ENCODE data around the gene EIF5A.

The EIF5A gene

DNA sequence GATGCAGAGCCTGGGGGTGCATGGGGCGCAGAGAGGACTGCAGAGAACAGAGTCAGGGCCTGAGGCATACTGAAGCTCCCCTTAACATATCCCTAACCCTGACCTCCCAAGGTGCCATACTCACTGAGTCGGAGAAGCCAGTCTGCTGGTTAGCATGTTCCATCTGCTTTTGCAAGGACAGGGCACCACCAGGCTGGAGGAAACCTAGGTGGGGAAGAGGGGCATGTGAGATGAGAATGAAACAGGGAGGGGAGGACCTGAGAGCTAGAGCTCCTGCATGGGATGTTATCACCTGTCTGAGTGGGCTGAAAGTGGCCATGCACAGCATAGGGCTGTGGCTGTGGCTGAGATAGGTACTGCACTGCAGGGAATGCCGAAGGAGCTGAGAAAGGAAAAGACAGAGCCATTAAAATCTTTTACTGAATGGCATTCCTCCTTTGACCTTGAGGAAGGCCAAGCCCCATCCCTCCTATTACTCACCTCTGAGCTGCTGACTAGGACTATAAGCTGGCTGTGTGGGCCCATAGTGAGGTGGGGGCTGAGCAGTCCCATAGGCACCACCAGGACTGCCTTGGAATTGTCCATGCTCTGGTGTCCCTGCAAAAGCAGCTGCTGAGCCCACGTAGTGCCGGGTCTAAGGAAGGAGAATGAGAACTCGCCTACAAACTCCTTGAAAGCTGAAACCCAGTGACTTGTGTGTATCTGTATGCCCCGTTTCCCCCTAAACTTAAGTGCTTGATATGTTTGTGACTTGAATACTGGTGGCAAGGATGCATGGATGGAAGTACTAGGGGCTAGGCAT, 5.9 kb downstream of the EIF5A start:
- DNase-seq (ENCODE audit: low read depth in 2 of 2) = no peak

- DNase-seq (ENCODE audit: low read depth in 2 of 2) = no peak
These were observed 6.7 kb downstream of the EIF5A start for GRCh38 chr17:7313890-7314718.

DNA sequence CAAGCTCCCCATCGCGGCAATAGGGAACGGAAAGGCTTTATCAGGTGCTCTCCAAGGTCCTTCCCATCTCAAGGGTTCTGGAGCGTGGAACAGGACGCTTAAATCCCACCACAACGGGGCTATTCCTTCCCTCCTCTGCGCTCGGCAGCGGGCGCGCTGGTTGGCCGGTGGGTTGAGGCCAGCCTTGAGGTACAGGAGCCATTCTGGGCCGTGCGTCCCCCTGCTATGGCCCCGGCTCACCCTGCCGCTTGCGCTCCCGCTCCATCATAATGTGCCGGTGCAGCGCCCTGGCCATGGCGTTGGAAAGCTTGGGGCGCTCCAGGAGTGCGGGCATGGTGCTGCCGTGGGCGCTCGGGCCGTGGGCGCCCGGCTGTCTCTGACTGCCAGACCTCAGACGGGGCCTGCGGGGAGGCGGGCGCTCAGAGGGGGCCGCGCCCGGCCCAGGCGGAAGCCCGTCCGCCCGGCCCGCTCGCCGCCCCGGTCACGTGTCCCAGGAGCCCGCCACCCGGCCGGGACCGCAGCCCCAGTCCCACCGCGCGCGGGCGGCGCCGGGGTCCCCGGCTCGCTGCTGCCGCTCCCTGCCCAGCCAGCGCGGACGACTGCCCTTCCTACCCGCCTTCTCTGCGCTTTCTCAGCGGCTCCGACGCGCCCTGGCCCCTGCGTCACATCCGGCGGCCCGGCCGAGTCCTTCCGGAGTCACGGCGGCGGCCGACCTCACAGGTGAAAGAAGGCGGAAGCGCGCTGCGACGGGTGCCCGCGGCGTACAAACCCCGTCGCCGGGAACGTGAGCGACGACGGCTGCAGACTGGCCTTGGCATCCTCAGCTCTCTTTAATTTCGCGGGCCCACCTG, 7.5 kb downstream of the EIF5A start, which contains the start of gene GPS2:
TSS of gene GPS2 (minus strand) at position 642 of the 851 bp plus-strand sequence. CDS start at position 334, 308 bp downstream.
- peak; percentile 80 to 82 for DNase-seq (ENCODE audit: low read depth in 2 of 2)

GRCh38 chr17:7315570-7316235, 8.3 kb downstream of the EIF5A start:
- no peak for DNase-seq (ENCODE audit: low read depth in 2 of 2)

GRCh38 chr17:7317161-7317803, 9.9 kb downstream of the EIF5A start:
- DNase-seq (ENCODE audit: low read depth in 2 of 2) = no peak

DNA sequence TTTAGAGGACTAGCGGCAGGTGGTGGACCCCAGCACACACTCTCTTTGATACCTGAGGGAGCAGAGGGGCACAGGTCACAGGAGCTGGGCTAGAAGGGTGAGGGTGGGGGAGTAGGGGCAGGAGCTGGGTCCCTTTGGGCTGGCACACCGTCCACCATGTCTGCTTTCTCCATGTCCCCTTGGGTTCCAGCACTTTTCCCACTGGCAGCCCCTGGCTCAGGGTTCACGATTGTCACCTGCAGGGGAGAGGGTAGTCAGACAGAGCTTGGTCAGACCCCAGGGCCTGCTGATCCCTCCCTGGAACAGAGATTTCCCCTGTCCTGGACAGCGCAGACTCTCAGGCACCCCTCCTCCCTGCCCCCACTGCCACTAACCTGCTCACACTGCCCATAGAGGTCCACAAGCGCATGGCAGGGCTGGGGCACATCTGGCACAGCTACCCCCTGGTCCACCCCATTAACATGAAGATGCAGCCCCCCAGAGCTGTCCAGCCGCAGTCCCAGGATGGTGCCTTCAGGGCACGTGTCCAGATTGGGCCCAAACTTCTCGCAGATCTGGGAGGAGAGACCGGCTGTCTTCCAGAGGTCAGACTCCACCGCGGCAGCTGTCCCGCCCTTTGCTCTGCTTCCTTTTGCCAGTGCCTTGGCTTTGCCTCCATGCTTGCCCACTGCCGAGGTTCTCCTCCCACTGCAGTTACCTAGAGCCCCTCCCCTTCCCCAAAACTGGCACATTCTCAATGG, 10.9 kb downstream of the EIF5A start:
- DNase-seq (ENCODE audit: low read depth in 2 of 2) = no peak

- DNase-seq (ENCODE audit: low read depth in 2 of 2) = no peak
These were observed 14.0 kb downstream of the EIF5A start for GRCh38 chr17:7321466-7321865.

- DNase-seq (ENCODE audit: low read depth in 2 of 2) = no peak
These were observed 15.2 kb downstream of the EIF5A start for GRCh38 chr17:7322520-7323194.

GRCh38 chr17:7323731-7324437, 16.5 kb downstream of the EIF5A start:
- peak in 1 of 2 donors; percentile 56 for DNase-seq (ENCODE audit: low read depth in 2 of 2)

GRCh38 chr17:7324438-7324779, 17.0 kb downstream of the EIF5A start:
- DNase-seq (ENCODE audit: low read depth in 2 of 2) = no peak

- DNase-seq (ENCODE audit: low read depth in 2 of 2) = no peak
These were observed 17.7 kb downstream of the EIF5A start for GRCh38 chr17:7325031-7325528.

GRCh38 chr17:7326186-7326585, 18.8 kb downstream of the EIF5A start:
- no peak for DNase-seq (ENCODE audit: low read depth in 2 of 2)

GRCh38 chr17:7327056-7327455, 19.6 kb downstream of the EIF5A start:
- no peak for DNase-seq (ENCODE audit: low read depth in 2 of 2)

DNA sequence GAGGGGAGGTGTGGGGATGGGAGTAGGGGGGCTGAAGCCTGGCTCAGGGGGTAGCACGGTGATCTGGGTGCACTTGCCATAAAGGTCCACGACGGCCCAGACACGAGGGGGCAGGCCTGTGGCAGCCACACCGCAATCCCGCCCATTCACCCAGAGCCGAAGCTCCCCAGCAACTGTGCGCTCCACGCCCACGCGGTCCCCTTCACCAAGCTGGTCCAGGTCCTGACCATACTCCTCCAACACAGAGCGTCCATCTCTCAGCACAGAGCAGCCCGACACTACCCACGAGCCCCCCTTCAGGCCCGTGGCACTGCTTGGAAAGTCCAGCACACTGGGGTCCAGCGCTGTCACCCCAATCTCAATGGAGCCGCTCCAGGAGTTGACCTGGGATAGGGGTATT, 20.1 kb downstream of the EIF5A start:
- DNase-seq (ENCODE audit: low read depth in 2 of 2) = no peak

DNA sequence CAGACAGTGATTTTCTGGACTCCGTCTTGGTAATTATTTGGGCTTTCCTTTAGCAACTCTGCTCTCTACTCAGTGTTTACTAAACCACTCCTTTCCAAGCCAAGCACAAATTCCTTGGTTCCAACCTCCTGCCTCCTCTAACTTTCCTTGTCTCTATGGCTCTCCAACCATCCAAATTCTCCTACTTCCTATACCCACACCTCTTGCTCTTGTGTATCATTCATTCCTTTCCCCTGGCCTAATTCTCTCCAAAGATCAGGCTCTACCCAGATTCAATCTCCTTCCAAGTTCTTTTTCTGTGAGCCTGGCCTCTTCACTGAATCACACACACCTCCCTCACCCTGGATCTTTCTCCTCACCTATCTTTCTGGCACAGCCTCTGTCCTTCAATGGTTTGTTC, 20.6 kb downstream of the EIF5A start:
- DNase-seq (ENCODE audit: low read depth in 2 of 2) = no peak

DNA sequence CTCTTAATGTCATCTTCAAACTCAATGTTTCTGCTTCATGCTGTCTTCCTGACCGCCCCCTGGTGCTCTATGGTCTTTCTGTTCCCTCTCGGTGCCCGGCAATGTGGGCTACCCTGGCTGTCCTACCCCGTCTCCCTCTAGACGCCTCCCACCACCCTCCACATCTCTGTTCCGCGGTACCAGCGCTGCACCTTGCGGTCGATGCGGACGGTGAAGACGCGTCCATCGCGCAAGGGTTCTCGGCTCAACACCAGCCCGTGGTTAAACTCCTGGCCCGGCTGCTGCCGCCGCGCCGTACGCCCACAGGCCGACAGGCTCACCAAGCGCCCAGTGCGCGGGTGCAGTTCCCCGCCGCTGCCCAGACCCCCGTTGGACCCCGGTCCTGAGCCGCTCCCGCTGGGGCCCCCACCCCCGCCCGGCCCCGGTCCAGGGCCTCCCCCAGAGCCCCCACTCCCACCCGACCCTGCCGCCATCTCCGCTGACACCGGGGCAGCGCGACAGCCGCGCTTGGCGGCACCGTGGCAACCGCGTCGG, 21.5 kb downstream of the EIF5A start, which contains the start of gene NEURL4:
TSS of gene NEURL4 (minus strand) at position 496 of the 534 bp plus-strand sequence. CDS start at position 473, 23 bp downstream.
- no peak for DNase-seq (ENCODE audit: low read depth in 2 of 2)

DNA sequence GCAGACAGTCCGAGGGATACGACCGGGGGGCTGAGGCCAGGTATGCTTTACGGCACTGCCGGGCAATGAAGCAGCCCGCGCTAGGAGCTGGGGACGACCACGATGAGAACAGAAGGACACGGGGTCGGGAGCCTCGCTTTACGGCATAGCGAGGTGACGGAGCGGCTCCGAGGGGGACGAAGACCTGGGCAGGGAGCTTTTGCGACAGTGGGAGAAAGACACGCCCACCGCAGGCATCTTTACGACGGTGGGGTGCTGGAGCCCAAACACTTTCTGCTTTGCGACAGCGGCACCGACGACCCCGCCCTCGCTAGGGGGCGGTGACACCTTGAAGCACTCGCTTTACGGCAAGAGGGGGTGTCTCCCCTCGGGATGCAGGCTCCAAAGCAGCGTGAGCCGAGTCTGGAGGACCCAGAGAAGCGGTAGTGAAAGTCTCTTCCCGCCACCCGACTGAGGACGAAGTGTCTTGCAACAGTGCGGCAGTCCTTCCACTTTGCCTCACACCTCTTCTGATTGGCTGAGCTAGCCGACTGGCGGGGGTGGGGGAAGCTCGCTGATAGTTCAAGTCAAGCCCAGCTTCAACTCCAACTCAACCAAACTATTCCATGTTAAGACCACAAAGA, 22.1 kb downstream of the EIF5A start:
- peak; percentile 91 for DNase-seq (ENCODE audit: low read depth in 2 of 2)
